Endothelial cell (in vitro differentiated cells): ENCODE measurements around the gene TMEM176A. TPM values are rescaled to one million over a fixed set of nuclear protein-coding genes. Genes with fewer than 3 reads are reported as not detected.
"Not testable (repeated sequence)": the region's sequence is repeated elsewhere in the genome, so short reads cannot be mapped to it uniquely, and the experiment has no call there.

Source experiments
- DNase-seq: peaks from one replicate; pipeline ENCODE4 v3.0.0; 2021; ENCODE audit warnings: low spot score
- H3K27ac Mint-ChIP-seq: one replicate; pipeline ENCODE4 v1.8.0; 2021; ENCODE audit warnings: mixed read lengths, inconsistent platforms; ENCODE audit not compliant: unreplicated experiment
- H3K27me3 Mint-ChIP-seq: one replicate; pipeline ENCODE4 v1.8.0; 2021; ENCODE audit warnings: mild to moderate bottlenecking, moderate library complexity, mixed read lengths, inconsistent platforms; ENCODE audit not compliant: unreplicated experiment
- H3K36me3 Mint-ChIP-seq: one replicate; pipeline ENCODE4 v1.8.0; 2021; ENCODE audit warnings: mild to moderate bottlenecking, low read depth, mixed read lengths, inconsistent platforms; ENCODE audit not compliant: unreplicated experiment
- H3K4me1 Mint-ChIP-seq: one replicate; pipeline ENCODE4 v1.8.0; 2021; ENCODE audit warnings: mild to moderate bottlenecking, mixed read lengths, inconsistent platforms; ENCODE audit not compliant: unreplicated experiment
- H3K4me3 Mint-ChIP-seq: one replicate; pipeline ENCODE4 v1.8.0; 2021; ENCODE audit warnings: mild to moderate bottlenecking, mixed read lengths, inconsistent platforms; ENCODE audit not compliant: unreplicated experiment
- H3K9me3 Mint-ChIP-seq: one replicate; pipeline ENCODE4 v1.8.0; 2021; ENCODE audit warnings: mixed read lengths, inconsistent platforms; ENCODE audit not compliant: unreplicated experiment
- total RNA-seq: library from RNA; stranded (reverse); fragmentation: NEBNext Ultra II Directional; extraction: Animal tissue kit (Norgen Biotek cat#: 25700); gene quantifications from one replicate; pipeline ENCODE4 v1.2.1, GENCODE V29; 2021; ENCODE audit not compliant: unreplicated experiment
- TF ChIP-seq, protein P1 (sequence below): fragments of 200-600 bp; sonication (generic); IDR thresholded peaks from one replicate; pipeline ENCODE4 v1.5.0; 2021; ENCODE audit warnings: antibody characterized with exemption; ENCODE audit not compliant: unreplicated experiment

Gene TMEM176A
- total RNA-seq, 1 donor from 2014 or later = 1.3 TPM

DNA sequence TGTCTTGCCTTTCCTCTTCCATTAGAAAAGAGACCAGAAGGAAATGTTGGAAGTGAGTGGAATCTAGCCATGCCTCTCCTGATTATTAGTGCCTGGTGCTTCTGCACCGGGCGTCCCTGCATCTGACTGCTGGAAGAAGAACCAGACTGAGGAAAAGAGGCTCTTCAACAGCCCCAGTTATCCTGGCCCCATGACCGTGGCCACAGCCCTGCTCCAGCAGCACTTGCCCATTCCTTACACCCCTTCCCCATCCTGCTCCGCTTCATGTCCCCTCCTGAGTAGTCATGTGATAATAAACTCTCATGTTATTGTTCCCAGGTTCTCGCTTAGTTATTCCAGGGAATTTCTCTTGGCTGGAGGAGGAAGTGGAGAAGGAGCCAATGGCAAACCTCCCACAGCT lies 4.2 kb downstream of the TMEM176A start:
- TF ChIP-seq, protein P1, sequence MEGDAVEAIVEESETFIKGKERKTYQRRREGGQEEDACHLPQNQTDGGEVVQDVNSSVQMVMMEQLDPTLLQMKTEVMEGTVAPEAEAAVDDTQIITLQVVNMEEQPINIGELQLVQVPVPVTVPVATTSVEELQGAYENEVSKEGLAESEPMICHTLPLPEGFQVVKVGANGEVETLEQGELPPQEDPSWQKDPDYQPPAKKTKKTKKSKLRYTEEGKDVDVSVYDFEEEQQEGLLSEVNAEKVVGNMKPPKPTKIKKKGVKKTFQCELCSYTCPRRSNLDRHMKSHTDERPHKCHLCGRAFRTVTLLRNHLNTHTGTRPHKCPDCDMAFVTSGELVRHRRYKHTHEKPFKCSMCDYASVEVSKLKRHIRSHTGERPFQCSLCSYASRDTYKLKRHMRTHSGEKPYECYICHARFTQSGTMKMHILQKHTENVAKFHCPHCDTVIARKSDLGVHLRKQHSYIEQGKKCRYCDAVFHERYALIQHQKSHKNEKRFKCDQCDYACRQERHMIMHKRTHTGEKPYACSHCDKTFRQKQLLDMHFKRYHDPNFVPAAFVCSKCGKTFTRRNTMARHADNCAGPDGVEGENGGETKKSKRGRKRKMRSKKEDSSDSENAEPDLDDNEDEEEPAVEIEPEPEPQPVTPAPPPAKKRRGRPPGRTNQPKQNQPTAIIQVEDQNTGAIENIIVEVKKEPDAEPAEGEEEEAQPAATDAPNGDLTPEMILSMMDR = no peak
- H3K4me3 Mint-ChIP-seq = no peak overlapping the region
- no peak overlapping the region for H3K27ac Mint-ChIP-seq
- H3K27me3 Mint-ChIP-seq = peaks cover 14% of the 10 kb centered on the region
- no peak for DNase-seq
- peaks cover 12% of the 10 kb centered on the region for H3K36me3 Mint-ChIP-seq
- H3K9me3 Mint-ChIP-seq = no peaks in the 10 kb centered on the region
- H3K4me1 Mint-ChIP-seq = peaks cover 6% of the 10 kb centered on the region

- Mint-ChIP-seq H3K36me3 (peaks cover 12% of the 10 kb centered on the region), H3K4me1 (peaks cover 6% of the 10 kb centered on the region), H3K27ac (no peak overlapping the region)
Measured at GRCh38 chr7:150805864-150806263, 5.3 kb downstream of the TMEM176A start.

DNA sequence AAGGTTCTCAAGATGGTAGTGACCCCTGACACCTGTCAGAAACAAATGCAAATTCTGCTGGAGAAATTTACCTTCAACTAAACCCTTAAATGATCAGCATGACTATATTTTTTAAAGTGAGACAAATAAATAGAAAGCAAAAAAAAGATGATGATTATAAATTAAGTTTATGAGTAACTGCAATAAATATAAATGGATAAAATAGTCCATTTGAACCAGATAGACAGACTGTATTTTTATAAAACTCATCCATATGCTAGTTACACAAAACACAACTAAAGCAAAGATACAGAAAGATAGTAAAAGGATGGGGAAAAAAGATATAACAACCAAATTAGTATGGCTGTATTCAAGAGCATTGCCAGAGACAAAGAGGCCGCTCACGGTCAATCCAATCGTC lies 5.9 kb downstream of the TMEM176A start:
- Mint-ChIP-seq H3K4me1 (peaks cover 6% of the 10 kb centered on the region), H3K27ac (no peak overlapping the region), H3K4me3 (no peak overlapping the region), H3K27me3 (peaks cover 14% of the 10 kb centered on the region), H3K36me3 (peaks cover 12% of the 10 kb centered on the region), H3K9me3 (no peaks in the 10 kb centered on the region)
- TF ChIP-seq, protein P1 = no peak
- DNase-seq = no peak

More at GRCh38 chr7:150805864-150806263, 5.3 kb downstream of the TMEM176A start:
- no peak for DNase-seq
- no peak overlapping the region for H3K4me3 Mint-ChIP-seq
- H3K27me3 Mint-ChIP-seq = peaks cover 17% of the 10 kb centered on the region
- no peaks in the 10 kb centered on the region for H3K9me3 Mint-ChIP-seq
- TF ChIP-seq, protein P1 = no peak

DNA sequence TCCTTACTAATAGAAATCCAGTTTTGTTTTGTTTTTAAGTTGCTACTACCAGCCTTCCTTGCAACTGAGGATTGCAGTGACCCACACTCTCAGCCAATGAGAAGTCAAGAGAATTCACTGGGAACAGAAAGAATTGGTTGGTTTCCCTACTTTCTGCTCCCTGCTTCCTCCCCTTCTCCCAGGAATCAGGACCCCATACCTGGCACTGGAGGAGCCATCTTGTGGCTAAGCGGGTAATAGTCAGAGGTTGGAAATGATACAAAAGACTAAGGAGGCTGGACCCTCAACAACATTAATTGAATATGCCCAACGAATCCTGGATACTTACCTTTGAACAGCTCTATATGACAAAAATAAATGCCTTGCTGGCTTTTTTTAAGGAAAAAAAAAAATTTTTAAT lies 6.3 kb downstream of the TMEM176A start:
- Mint-ChIP-seq H3K36me3 (peaks cover 12% of the 10 kb centered on the region), H3K4me3 (no peak overlapping the region), H3K9me3 (no peaks in the 10 kb centered on the region), H3K27ac (no peak overlapping the region), H3K4me1 (peaks cover 6% of the 10 kb centered on the region), H3K27me3 (peaks cover 11% of the 10 kb centered on the region)
- DNase-seq = no peak
- TF ChIP-seq, protein P1 = no peak

DNA sequence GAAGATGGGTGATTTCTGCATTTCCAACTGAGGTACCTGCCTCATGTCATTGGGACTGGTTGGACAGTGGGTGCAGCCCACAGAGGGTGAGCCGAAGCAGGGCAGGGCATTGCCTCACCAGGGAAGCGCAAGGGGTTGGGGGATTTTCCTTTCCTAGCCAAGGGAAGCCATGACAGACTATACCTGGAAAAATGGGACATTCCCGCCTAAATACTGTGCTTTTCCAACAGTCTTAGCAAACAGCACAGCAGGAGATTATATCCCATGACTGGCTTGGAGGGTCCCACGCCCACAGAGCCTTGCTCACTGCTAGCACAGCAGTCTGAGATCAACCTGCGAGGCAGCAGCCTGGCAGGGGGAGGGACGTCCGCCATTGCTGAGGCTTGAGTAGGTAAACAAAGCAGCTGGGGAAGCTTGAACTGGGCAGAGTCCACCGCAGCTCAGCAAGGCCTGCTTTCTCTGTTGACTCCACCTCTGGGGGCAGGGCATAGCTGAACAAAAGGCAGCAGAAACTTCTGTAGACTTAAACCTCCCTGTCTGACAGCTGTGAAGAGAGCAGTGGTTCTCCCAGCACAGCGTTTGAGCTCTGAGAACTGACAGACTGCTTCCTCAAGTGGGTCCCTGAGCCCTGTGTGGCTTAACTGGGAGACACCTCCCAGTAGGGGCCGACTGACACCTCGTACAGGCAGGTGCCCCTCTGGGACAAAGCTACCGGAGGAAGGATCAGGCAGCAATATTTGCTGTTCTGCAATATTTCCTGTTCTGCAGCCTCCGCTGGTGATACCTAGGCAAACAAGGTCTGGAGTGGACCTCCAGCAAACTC lies 7.3 kb downstream of the TMEM176A start:
- H3K27me3 Mint-ChIP-seq, H3K9me3 Mint-ChIP-seq, DNase-seq, H3K4me3 Mint-ChIP-seq, H3K27ac Mint-ChIP-seq, H3K4me1 Mint-ChIP-seq, H3K36me3 Mint-ChIP-seq: not testable (repeated sequence)
